ENCODE measurements around the gene MBD2.

GRCh38 chr18:54183390-54183789, 41.1 kb downstream of the MBD2 start:
- no peak for TF ChIP-seq POLR2A (IDR thresholded peaks at IDR 0.05)
- TF ChIP-seq, protein P1, sequence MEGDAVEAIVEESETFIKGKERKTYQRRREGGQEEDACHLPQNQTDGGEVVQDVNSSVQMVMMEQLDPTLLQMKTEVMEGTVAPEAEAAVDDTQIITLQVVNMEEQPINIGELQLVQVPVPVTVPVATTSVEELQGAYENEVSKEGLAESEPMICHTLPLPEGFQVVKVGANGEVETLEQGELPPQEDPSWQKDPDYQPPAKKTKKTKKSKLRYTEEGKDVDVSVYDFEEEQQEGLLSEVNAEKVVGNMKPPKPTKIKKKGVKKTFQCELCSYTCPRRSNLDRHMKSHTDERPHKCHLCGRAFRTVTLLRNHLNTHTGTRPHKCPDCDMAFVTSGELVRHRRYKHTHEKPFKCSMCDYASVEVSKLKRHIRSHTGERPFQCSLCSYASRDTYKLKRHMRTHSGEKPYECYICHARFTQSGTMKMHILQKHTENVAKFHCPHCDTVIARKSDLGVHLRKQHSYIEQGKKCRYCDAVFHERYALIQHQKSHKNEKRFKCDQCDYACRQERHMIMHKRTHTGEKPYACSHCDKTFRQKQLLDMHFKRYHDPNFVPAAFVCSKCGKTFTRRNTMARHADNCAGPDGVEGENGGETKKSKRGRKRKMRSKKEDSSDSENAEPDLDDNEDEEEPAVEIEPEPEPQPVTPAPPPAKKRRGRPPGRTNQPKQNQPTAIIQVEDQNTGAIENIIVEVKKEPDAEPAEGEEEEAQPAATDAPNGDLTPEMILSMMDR (IDR thresholded peaks at IDR 0.05) = no peak

Data from vagina (tissue), 2 donors.